Sigmoid colon (tissue), 7 donors: Measurements from ENCODE around the gene BTF3. TPM values are rescaled to one million over a fixed set of nuclear protein-coding genes. Genes with fewer than 3 reads are reported as not detected.

Source experiments
- DNase-seq: peaks from one replicate; pipeline ENCODE4 v3.0.0-alpha.2; 2019
- H3K27ac ChIP-seq, 4 donors: fragments of 200-600 bp; sonication (generic); one replicate each; pipeline ENCODE4 v1.5.1; 2016 to 2019; ENCODE audit warnings: mild to moderate bottlenecking in 1 of 4
- H3K27me3 ChIP-seq, 3 donors: fragments of 200-600 bp; sonication (generic); one replicate each; pipeline ENCODE4 v1.5.1; 2019; ENCODE audit warnings: mild to moderate bottlenecking in 1 of 3
- H3K36me3 ChIP-seq, 4 donors: fragments of 200-600 bp; sonication (generic); one replicate each; pipeline ENCODE4 v1.5.1; 2016 to 2019
- H3K4me1 ChIP-seq, 4 donors: fragments of 200-600 bp; sonication (generic); one replicate each; pipeline ENCODE4 v1.5.1; 2017 to 2019
- H3K4me3 ChIP-seq, 4 donors: fragments of 200-600 bp; sonication (generic); one replicate each; pipeline ENCODE4 v1.5.1; 2017 to 2019; ENCODE audit warnings: mild to moderate bottlenecking in 2 of 4, moderate library complexity in 1 of 4
- H3K9me3 ChIP-seq, 4 donors: fragments of 200-600 bp in 3 of 4; sonication (generic) in 3 of 4; one replicate each; pipeline versions ENCODE4 v1.5.1 to v1.6.1; 2013 to 2019
- CTCF ChIP-seq, 4 experiments: fragments of 450-650 bp in 3 of 4; fragments of 200-600 bp in 1 of 4; IDR thresholded peaks; one replicate each; pipeline ENCODE4 v1.5.1; 2016 to 2019; ENCODE audit warnings: antibody characterized with exemption in 4 of 4, mild to moderate bottlenecking in 3 of 4, moderate library complexity in 2 of 4
- EP300 ChIP-seq, 4 donors: sonication (generic); formaldehyde crosslinking; IDR thresholded peaks; one replicate each; pipeline ENCODE4 v1.6.1; 2017; ENCODE audit warnings: antibody characterized with exemption in 4 of 4
- POLR2A ChIP-seq, 2 donors: fragments of 450-650 bp; IDR thresholded peaks; one replicate each; pipeline ENCODE4 v1.6.1; 2016; ENCODE audit warnings: antibody characterized with exemption in 2 of 2, mild to moderate bottlenecking in 2 of 2, moderate library complexity in 2 of 2
- POLR2AphosphoS5 ChIP-seq, 4 donors: sonication (generic); formaldehyde crosslinking; IDR thresholded peaks; one replicate each; pipeline ENCODE4 v1.6.1; 2017; ENCODE audit warnings: antibody characterized with exemption in 4 of 4
- WGBS, 2 donors: extraction: QIAGEN DNeasy Blood & Tissue Kit; methylation state at CpG; one replicate each; pipeline ENCODE4 v1.1.7; 2013; 5-methylcytosine and 5-hydroxymethylcytosine counted together
- intact Hi-C: fragments of 100-400 bp; cut with DNase I; formaldehyde crosslinking; loops from one replicate; pipeline ENCODE4 v1.15.1; 2023
- polyA plus RNA-seq, 3 donors: library from polyadenylated mRNA; stranded (reverse); fragments of 200-250 nt; gene quantifications; one replicate each; pipeline ENCODE4 v1.2.3, GENCODE V29; 2013
- total RNA-seq, 4 donors: library from RNA; depleted of rRNA; stranded (reverse); fragments of >200 nt; gene quantifications; one replicate each; pipeline ENCODE4 v1.1.0, GENCODE V29; 2016
- donor health status: healthy with polysubstance abuse.
- donor health status: Bipolar disorder and iron deficiency.
- donor health status: healthy.

Gene BTF3
- total and polyA plus RNA-seq, 7 donors = 490 to 1,119 (median 729) TPM

DNA sequence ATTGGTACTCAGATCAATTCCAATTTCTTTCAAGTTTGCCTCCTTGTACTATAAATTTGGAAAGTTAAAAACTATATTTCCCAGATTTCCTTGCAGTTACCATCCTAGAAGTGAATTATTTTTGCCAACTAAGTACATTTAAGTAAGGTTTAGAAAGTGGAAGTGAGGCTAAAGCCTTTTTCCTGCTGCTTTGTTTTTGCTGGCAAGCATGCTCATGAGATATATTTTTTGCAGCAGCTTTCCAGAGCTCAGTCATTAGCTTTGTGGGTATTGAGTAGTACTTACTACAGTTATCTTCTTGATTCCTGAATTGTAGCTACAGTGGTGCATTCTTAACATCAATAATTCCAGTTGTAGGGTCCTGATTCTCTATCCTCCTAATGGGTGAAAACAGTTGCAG lies 3.5 kb upstream of the BTF3 start:
- no peaks in the 10 kb centered on the region for H3K9me3 ChIP-seq
- intact Hi-C loops = loop anchor here (5.0 kb wide), 2 partner anchors 42 to 537 kb away; partner anchors contain the start of gene FCHO2
- H3K4me1 ChIP-seq = peaks cover 0 to 14% (median 10%) of the 10 kb centered on the region in 4 donors
- TF ChIP-seq POLR2AphosphoS5 (IDR thresholded peaks at IDR 0.05) (no peak), EP300 (IDR thresholded peaks at IDR 0.05) (no peak), POLR2A (IDR thresholded peaks at IDR 0.05) (no peak), CTCF (IDR thresholded peaks at IDR 0.05) (no peak)
- H3K36me3 ChIP-seq = no peaks in the 10 kb centered on the region
- no peak for DNase-seq
- H3K27ac ChIP-seq = no peak overlapping the region
- no peak overlapping the region for H3K4me3 ChIP-seq
- H3K27me3 ChIP-seq = peaks cover 0 to 3% (median 0%) of the 10 kb centered on the region in 3 donors

DNA sequence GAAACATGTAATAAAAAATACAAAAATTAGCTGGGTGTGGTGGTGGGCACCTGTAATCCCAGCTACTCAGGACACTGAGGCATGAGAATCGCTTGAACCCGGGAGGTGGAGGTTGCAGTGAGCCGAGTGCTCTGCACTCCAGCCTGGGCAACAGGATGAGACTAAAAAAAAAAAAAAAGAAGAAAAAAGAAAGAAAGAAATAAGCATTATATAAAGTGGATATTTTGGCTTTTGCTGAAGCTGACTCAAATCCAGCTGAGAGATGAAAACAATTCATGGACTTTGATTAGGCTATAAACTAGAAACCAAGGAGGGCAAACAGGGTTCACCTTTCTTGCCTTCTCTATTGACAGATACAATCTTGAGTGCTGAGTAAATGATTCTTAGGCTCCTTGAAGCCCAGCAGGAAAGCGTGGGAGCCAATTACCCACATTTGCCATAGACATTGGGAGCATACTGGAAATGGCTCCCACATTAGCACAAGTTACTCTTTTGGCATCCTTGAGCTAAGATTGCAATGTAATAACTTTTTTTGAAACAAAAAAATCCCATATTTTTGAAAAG lies 2.4 kb upstream of the BTF3 start:
- WGBS, 2 donors = 22 to 71% methylated on average over 4 of the region's 4 CpGs
- intact Hi-C loops = loop anchor here (5.0 kb wide), 2 partner anchors 44 to 539 kb away; partner anchors contain the start of gene FCHO2
- TF ChIP-seq EP300 (IDR thresholded peaks at IDR 0.05) = no peak
- TF ChIP-seq POLR2AphosphoS5 (IDR thresholded peaks at IDR 0.05) = no peak
- no peak for TF ChIP-seq CTCF (IDR thresholded peaks at IDR 0.05)
- TF ChIP-seq POLR2A (IDR thresholded peaks at IDR 0.05) = no peak

GRCh38 chr5:73496984-73497457 lies 1.2 kb upstream of the BTF3 start:
- Histone ChIP-seq H3K9me3 (no peaks in the 10 kb centered on the region), H3K4me3 (no peak overlapping the region), H3K27me3 (peaks cover 0 to 2% (median 0%) of the 10 kb centered on the region in 3 donors), H3K27ac (peak overlapping the region in 3 of 4 donors; percentile 87 to 97 (median 96)), H3K4me1 (peaks cover 0 to 29% (median 24%) of the 10 kb centered on the region in 4 donors), H3K36me3 (peaks cover 0 to 9% (median 4%) of the 10 kb centered on the region in 4 donors)
- WGBS, 2 donors = 19 to 48% methylated on average over 1 of the region's 1 CpG
- no peak for TF ChIP-seq EP300 (IDR thresholded peaks at IDR 0.05)
- no peak for TF ChIP-seq POLR2A (IDR thresholded peaks at IDR 0.05)
- TF ChIP-seq CTCF (IDR thresholded peaks at IDR 0.05) = no peak
- no peak for TF ChIP-seq POLR2AphosphoS5 (IDR thresholded peaks at IDR 0.05)
- no peak for DNase-seq
- intact Hi-C loops = loop anchor here (5.0 kb wide), 2 partner anchors 45 to 540 kb away; partner anchors contain the start of gene FCHO2

More for the DNA sequence above, 2.4 kb upstream of the BTF3 start:
- H3K27ac ChIP-seq = no peak overlapping the region
- no peaks in the 10 kb centered on the region for H3K9me3 ChIP-seq
- DNase-seq = no peak
- H3K4me1 ChIP-seq = peaks cover 0 to 25% (median 20%) of the 10 kb centered on the region in 4 donors
- H3K36me3 ChIP-seq = no peaks in the 10 kb centered on the region
- H3K4me3 ChIP-seq = no peak overlapping the region
- H3K27me3 ChIP-seq = peaks cover 0 to 3% (median 0%) of the 10 kb centered on the region in 3 donors

GRCh38 chr5:73497497-73498056 lies 665 bp upstream of the BTF3 start:
- no peak for TF ChIP-seq EP300 (IDR thresholded peaks at IDR 0.05)
- no peak for TF ChIP-seq POLR2A (IDR thresholded peaks at IDR 0.05)
- TF ChIP-seq CTCF (IDR thresholded peaks at IDR 0.05) = no peak
- no peak for TF ChIP-seq POLR2AphosphoS5 (IDR thresholded peaks at IDR 0.05)
- 52 to 81% methylated on average over 16 of the region's 16 CpGs for WGBS, 2 donors
- peak overlapping the region; percentile 64 to 99 (median 88) for H3K4me3 ChIP-seq
- H3K36me3 ChIP-seq = peaks cover 0 to 15% (median 7%) of the 10 kb centered on the region in 4 donors
- DNase-seq = no peak
- no peaks in the 10 kb centered on the region for H3K9me3 ChIP-seq
- peaks cover 0 to 29% (median 24%) of the 10 kb centered on the region in 4 donors for H3K4me1 ChIP-seq
- no peaks in the 10 kb centered on the region for H3K27me3 ChIP-seq
- intact Hi-C loops = loop anchor here (2.0 to 5.0 kb wide), 3 partner anchors 45 to 540 kb away; partner anchors contain the start of genes ANKRA2, FCHO2 and UTP15
- peak overlapping the region; percentile 87 to 97 (median 92) for H3K27ac ChIP-seq
